Fibroblast of pulmonary artery (primary cell): ENCODE measurements around the gene CCDC43.
A peak's percentile ranks its signal among the peaks of the same experiment; 100 is the strongest.
"Not testable (repeated sequence)": the region's sequence is repeated elsewhere in the genome, so short reads cannot be mapped to it uniquely, and the experiment has no call there.

Source experiments
- DNase-seq: peaks from one replicate; pipeline ENCODE4 v3.0.0-alpha.2; 2010; ENCODE audit warnings: low read depth
- H3K4me3 ChIP-seq: replicated peaks from 2 replicates; pipeline ENCODE4 v1.5.1; 2011; ENCODE audit warnings: low read depth, mild to moderate bottlenecking, control low read depth, low read length, moderate library complexity
- CTCF ChIP-seq: IDR thresholded peaks from 2 replicates; pipeline ENCODE4 v1.5.1; 2011; ENCODE audit warnings: mild to moderate bottlenecking, control low read depth, low read length, inconsistent platforms; ENCODE audit errors: missing control alignments

CCDC43 gene

GRCh38 chr17:44719444-44719843 lies 29.9 kb upstream of the CCDC43 start:
- no peak overlapping the region for H3K4me3 ChIP-seq
- no peak for TF ChIP-seq CTCF
- no peak for DNase-seq

GRCh38 chr17:44708401-44709263 lies 19.1 kb upstream of the CCDC43 start, which contains the start of gene DBF4B:
DBF4B (plus strand) TSS chr17:44708665; CDS start chr17:44708821, 156 bp downstream.
- no peak for TF ChIP-seq CTCF
- DNase-seq: peak; percentile 95
- peak within 1 kb of the TSS; percentile 84 for H3K4me3 ChIP-seq

- no peak for DNase-seq
Measured at GRCh38 chr17:44707755-44708400, 18.3 kb upstream of the CCDC43 start.

GRCh38 chr17:44700288-44700687 lies 10.7 kb upstream of the CCDC43 start:
- DNase-seq, H3K4me3 ChIP-seq: not testable (repeated sequence)

More at GRCh38 chr17:44707755-44708400, 18.3 kb upstream of the CCDC43 start:
- no peak for TF ChIP-seq CTCF
- peak overlapping the region; percentile 84 for H3K4me3 ChIP-seq

- H3K4me3 ChIP-seq: no peak overlapping the region
- DNase-seq: no peak
- no peak for TF ChIP-seq CTCF
Measured at GRCh38 chr17:44693609-44694008, 4.0 kb upstream of the CCDC43 start.

- peak; percentile 5 for TF ChIP-seq CTCF
Measured at GRCh38 chr17:44690746-44691306, 1.2 kb upstream of the CCDC43 start.

More at GRCh38 chr17:44690746-44691306, 1.2 kb upstream of the CCDC43 start:
- peak; percentile 33 for DNase-seq
- peak overlapping the region; percentile 67 for H3K4me3 ChIP-seq
